Hippocampal formation (tissue), 2 donors: Measurements from ENCODE around the gene NECTIN1.
"Not testable (repeated sequence)": the region's sequence is repeated elsewhere in the genome, so short reads cannot be mapped to it uniquely, and the experiment has no call there.

ENCODE experiments used
- DNase-seq, 2 donors: peaks; one replicate each; lab custom pipeline; 2025; lab: John Stamatoyannopoulos, UW

The NECTIN1 gene

GRCh38 chr11:119618208-119618909 is 110.6 kb downstream of the NECTIN1 start:
- peak; percentile 88 to 93 for DNase-seq

GRCh38 chr11:119617340-119617713 is 111.7 kb downstream of the NECTIN1 start:
- no peak for DNase-seq

GRCh38 chr11:119616586-119617339 is 112.2 kb downstream of the NECTIN1 start:
- no peak for DNase-seq

- no peak for DNase-seq
Measured at GRCh38 chr11:119615882-119616196, 113.2 kb downstream of the NECTIN1 start.

- DNase-seq, result peak; percentile 72 to 77
Measured at GRCh38 chr11:119615003-119615881, 113.8 kb downstream of the NECTIN1 start.

GRCh38 chr11:119614222-119615002 is 114.6 kb downstream of the NECTIN1 start:
- DNase-seq, result no peak

- no peak for DNase-seq
Measured at GRCh38 chr11:119612814-119613213, 116.2 kb downstream of the NECTIN1 start.

- DNase-seq, result no peak
Measured at GRCh38 chr11:119610836-119611426, 118.1 kb downstream of the NECTIN1 start.

GRCh38 chr11:119608781-119609180 is 120.2 kb downstream of the NECTIN1 start:
- DNase-seq, result no peak

- peak in 1 of 2 donors; percentile 72 for DNase-seq
Measured at GRCh38 chr11:119608201-119608600, 120.8 kb downstream of the NECTIN1 start.

- peak; percentile 56 to 89 for DNase-seq
Measured at GRCh38 chr11:119607726-119608125, 121.3 kb downstream of the NECTIN1 start.

GRCh38 chr11:119605137-119605665 is 123.8 kb downstream of the NECTIN1 start:
- no peak for DNase-seq

- no peak for DNase-seq
Measured at GRCh38 chr11:119602745-119603373, 126.1 kb downstream of the NECTIN1 start.

- no peak for DNase-seq
Measured at GRCh38 chr11:119599864-119600541, 129.0 kb downstream of the NECTIN1 start.

GRCh38 chr11:119595941-119596340 is 133.1 kb downstream of the NECTIN1 start:
- DNase-seq, result not testable (repeated sequence)

- no peak for DNase-seq
Measured at GRCh38 chr11:119594639-119595249, 134.3 kb downstream of the NECTIN1 start.

- no peak for DNase-seq
Measured at GRCh38 chr11:119593346-119593745, 135.7 kb downstream of the NECTIN1 start.

- no peak for DNase-seq
Measured at GRCh38 chr11:119592642-119593041, 136.4 kb downstream of the NECTIN1 start.

- no peak for DNase-seq
Measured at GRCh38 chr11:119591836-119592310, 137.1 kb downstream of the NECTIN1 start.
